OCI-LY3 (cell line): ENCODE measurements around the gene PDE4D.
"Not testable (repeated sequence)": the region's sequence is repeated elsewhere in the genome, so short reads cannot be mapped to it uniquely, and the experiment has no call there.

Experiments used
- H2AFZ ChIP-seq: fragments of 200-600, 300-600 bp; shearing (Covaris generic); 2 replicates; pipeline ENCODE4 v1.6.0; 2014; ENCODE audit warnings: antibody characterized with exemption, low read depth, low read length
- H3K27ac ChIP-seq: fragments of 200-600, 300-600 bp; sonication (generic); 2 replicates; pipeline ENCODE4 v1.5.1; 2014; ENCODE audit warnings: mild to moderate bottlenecking, low read length, moderate library complexity, mixed read lengths
- H3K27me3 ChIP-seq: fragments of 200-600, 300-600 bp; sonication (generic); 2 replicates; pipeline ENCODE4 v1.6.1; 2014; ENCODE audit warnings: low read depth, low read length, mixed read lengths
- H3K36me3 ChIP-seq: fragments of 200-600, 300-600 bp; sonication (generic); replicated peaks from 2 replicates; pipeline ENCODE3; 2014; ENCODE audit warnings: low read depth, low read length, mixed read lengths
- H3K4me1 ChIP-seq: fragments of 300-600, 200-600 bp; sonication (generic); 2 replicates; pipeline ENCODE4 v1.6.1; 2014; ENCODE audit warnings: low read length, mixed read lengths
- H3K4me2 ChIP-seq: fragments of 200-600, 300-600 bp; sonication (generic); 2 replicates; pipeline ENCODE4 v1.6.1; 2014; ENCODE audit warnings: low read length, mixed read lengths
- H3K4me3 ChIP-seq: fragments of 300-600, 200-600 bp; sonication (generic); 2 replicates; pipeline ENCODE4 v1.5.1; 2014; ENCODE audit warnings: antibody characterized with exemption, mild to moderate bottlenecking, low read length, moderate library complexity
- H3K79me2 ChIP-seq: fragments of 300-600, 200-600 bp; shearing (Covaris generic); 2 replicates; pipeline ENCODE4 v1.6.1; 2014; ENCODE audit warnings: mild to moderate bottlenecking, low read length, mixed read lengths
- H3K9ac ChIP-seq: fragments of 300-600, 200-600 bp; shearing (Covaris generic); 2 replicates; pipeline ENCODE4 v1.6.0; 2014; ENCODE audit warnings: mild to moderate bottlenecking, low read length, moderate library complexity
- H3K9me3 ChIP-seq: fragments of 200-600, 300-600 bp; shearing (Covaris generic); 2 replicates; pipeline ENCODE4 v1.6.1; 2014; ENCODE audit warnings: low read length, mixed read lengths; ENCODE audit not compliant: insufficient read depth
- H4K20me1 ChIP-seq: fragments of 200-600, 300-600 bp; sonication (generic); 2 replicates; pipeline ENCODE4 v1.6.1; 2016; ENCODE audit warnings: low read length, mixed read lengths; ENCODE audit not compliant: insufficient read depth
- EZH2phosphoT487 ChIP-seq: fragments of 200-600 bp; shearing (Covaris generic); IDR thresholded peaks from 2 replicates; pipeline ENCODE4 v1.6.1; 2018; ENCODE audit warnings: antibody characterized with exemption, mixed run types, low read depth
- TF ChIP-seq, protein P1 (sequence below): fragments of 200-600, 300-600 bp; sonication (generic); IDR thresholded peaks from 2 replicates; pipeline ENCODE4 v1.5.1; 2014; ENCODE audit warnings: antibody characterized with exemption, low read length, low read depth

The PDE4D gene

DNA sequence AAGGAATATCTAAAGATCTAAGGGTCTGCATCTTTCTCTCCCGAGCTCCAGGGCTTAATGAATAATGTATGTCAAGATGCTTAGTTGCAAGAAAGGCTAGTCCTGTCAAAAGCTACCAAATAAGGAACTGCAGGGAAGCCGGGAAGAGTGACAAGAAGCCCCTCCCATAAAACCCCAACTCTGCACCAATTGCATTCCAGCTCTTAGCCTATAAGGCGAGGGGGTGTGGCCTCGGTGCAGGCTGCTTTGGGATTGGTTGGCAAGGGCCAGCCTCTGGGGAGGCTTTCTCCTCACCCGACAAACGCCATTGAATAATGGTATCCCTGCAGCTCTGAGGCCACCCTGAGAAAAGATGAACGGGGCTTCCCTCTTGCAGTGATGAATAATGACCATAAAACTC is 893.7 kb downstream of the PDE4D start:
- H3K4me2 ChIP-seq: no peak overlapping the region
- no peak overlapping the region for H3K9ac ChIP-seq
- no peak overlapping the region for H3K4me3 ChIP-seq
- no peaks in the 10 kb centered on the region for H3K4me1 ChIP-seq
- H3K36me3 ChIP-seq: no peaks in the 10 kb centered on the region
- H3K27me3 ChIP-seq: no peaks in the 10 kb centered on the region
- H3K9me3 ChIP-seq: no peaks in the 10 kb centered on the region
- TF ChIP-seq, protein P1, sequence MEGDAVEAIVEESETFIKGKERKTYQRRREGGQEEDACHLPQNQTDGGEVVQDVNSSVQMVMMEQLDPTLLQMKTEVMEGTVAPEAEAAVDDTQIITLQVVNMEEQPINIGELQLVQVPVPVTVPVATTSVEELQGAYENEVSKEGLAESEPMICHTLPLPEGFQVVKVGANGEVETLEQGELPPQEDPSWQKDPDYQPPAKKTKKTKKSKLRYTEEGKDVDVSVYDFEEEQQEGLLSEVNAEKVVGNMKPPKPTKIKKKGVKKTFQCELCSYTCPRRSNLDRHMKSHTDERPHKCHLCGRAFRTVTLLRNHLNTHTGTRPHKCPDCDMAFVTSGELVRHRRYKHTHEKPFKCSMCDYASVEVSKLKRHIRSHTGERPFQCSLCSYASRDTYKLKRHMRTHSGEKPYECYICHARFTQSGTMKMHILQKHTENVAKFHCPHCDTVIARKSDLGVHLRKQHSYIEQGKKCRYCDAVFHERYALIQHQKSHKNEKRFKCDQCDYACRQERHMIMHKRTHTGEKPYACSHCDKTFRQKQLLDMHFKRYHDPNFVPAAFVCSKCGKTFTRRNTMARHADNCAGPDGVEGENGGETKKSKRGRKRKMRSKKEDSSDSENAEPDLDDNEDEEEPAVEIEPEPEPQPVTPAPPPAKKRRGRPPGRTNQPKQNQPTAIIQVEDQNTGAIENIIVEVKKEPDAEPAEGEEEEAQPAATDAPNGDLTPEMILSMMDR: no peak
- TF ChIP-seq EZH2phosphoT487: no peak
- no peaks in the 10 kb centered on the region for H4K20me1 ChIP-seq
- H2AFZ ChIP-seq: no peak overlapping the region
- H3K79me2 ChIP-seq: no peaks in the 10 kb centered on the region
- no peak overlapping the region for H3K27ac ChIP-seq

DNA sequence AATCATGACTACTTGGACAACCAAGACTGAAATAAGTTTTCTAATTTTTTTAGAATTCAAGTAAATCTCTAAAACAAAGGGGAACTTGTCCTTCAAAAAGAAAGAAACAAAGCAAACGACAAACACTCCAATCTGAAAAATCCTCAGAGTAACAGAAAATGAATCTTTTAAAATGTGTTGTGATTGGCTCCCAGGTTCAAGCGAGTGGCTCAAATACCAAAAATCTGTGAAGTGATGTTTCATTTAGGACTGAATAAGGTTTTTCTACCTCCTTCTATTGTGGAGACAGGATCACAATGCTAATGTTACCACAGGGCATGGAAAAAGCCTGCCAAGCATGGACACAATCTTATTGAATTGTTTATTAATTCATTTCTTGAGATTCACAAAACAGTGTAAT is 895.0 kb downstream of the PDE4D start:
- H2AFZ ChIP-seq: no peak overlapping the region
- no peaks in the 10 kb centered on the region for H3K79me2 ChIP-seq
- H3K4me3 ChIP-seq: no peak overlapping the region
- TF ChIP-seq EZH2phosphoT487: no peak
- TF ChIP-seq, protein P1: no peak
- no peaks in the 10 kb centered on the region for H3K9me3 ChIP-seq
- H3K27me3 ChIP-seq: no peaks in the 10 kb centered on the region
- H3K27ac ChIP-seq: no peak overlapping the region
- no peaks in the 10 kb centered on the region for H3K4me1 ChIP-seq
- H3K9ac ChIP-seq: no peak overlapping the region
- no peak overlapping the region for H3K4me2 ChIP-seq
- no peaks in the 10 kb centered on the region for H3K36me3 ChIP-seq
- no peaks in the 10 kb centered on the region for H4K20me1 ChIP-seq

DNA sequence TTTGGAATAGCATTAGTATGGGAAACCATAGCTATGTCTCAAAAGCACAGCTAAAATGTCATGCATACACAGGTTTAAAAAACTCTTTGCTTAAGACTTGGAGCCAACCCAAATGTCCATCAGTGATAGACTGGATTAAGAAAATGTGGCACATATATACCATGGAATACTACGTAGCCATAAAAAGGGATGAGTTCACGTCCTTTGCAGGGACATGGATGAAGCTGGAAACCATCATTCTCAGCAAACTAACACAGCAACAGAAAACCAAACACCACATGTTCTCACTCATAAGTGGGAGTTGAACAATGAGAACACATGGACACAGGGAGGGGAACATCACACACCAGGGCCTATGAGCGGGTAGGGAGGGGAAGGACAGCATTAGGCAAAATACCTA is 897.7 kb downstream of the PDE4D start:
- not testable (repeated sequence) for H3K4me3 ChIP-seq, H3K9me3 ChIP-seq, H3K36me3 ChIP-seq, H2AFZ ChIP-seq, H3K27ac ChIP-seq, H3K4me2 ChIP-seq, H3K79me2 ChIP-seq, H4K20me1 ChIP-seq, H3K9ac ChIP-seq, H3K4me1 ChIP-seq, H3K27me3 ChIP-seq

DNA sequence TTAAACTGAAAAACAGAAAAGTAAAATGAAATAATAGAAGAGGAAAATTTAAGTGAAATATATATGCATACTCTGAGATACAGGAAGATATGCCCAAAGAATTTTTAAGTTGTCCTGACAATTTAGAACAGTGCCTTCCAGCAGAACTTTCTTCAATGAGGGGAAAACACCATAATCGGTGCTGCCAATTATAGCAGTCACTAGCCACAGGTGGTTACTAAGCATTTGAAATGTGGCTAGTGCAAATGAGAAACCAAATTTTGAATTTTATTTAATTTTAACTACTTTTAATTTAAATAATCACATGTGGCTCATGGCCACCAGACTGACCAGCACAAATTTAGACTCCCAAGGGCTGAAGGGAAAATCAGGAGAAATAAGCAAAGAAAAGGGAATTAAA is 900.1 kb downstream of the PDE4D start:
- no peaks in the 10 kb centered on the region for H3K36me3 ChIP-seq
- no peaks in the 10 kb centered on the region for H3K79me2 ChIP-seq
- TF ChIP-seq, protein P1: no peak
- no peak for TF ChIP-seq EZH2phosphoT487
- H2AFZ ChIP-seq: no peak overlapping the region
- H3K4me3 ChIP-seq: no peak overlapping the region
- H3K4me2 ChIP-seq: no peak overlapping the region
- no peak overlapping the region for H3K27ac ChIP-seq
- no peaks in the 10 kb centered on the region for H3K27me3 ChIP-seq
- H4K20me1 ChIP-seq: no peaks in the 10 kb centered on the region
- no peaks in the 10 kb centered on the region for H3K9me3 ChIP-seq
- H3K9ac ChIP-seq: no peak overlapping the region
- H3K4me1 ChIP-seq: no peaks in the 10 kb centered on the region

DNA sequence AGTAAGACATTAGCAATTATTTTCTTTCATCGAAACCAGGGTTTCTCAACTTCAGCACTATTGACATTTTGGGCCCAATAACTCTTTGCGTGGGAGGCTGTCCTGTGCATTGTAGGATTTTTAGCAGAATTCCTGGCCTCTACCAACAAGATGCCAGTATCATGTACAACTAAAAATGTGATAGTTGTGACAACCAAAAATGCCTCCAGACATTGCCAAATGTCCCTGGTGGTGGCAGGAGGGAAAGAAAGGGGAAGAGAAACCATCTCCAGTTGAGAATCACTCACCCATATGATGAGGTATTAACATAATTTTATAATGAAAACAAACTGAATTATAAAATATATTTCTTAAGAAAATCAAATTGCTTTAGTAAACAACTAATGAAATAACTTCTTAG is 904.6 kb downstream of the PDE4D start:
- H3K79me2 ChIP-seq: no peaks in the 10 kb centered on the region
- no peak overlapping the region for H3K4me3 ChIP-seq
- no peaks in the 10 kb centered on the region for H4K20me1 ChIP-seq
- no peaks in the 10 kb centered on the region for H3K4me1 ChIP-seq
- no peak for TF ChIP-seq EZH2phosphoT487
- no peak overlapping the region for H2AFZ ChIP-seq
- no peaks in the 10 kb centered on the region for H3K9me3 ChIP-seq
- no peak overlapping the region for H3K4me2 ChIP-seq
- no peak overlapping the region for H3K27ac ChIP-seq
- no peaks in the 10 kb centered on the region for H3K36me3 ChIP-seq
- no peaks in the 10 kb centered on the region for H3K27me3 ChIP-seq
- H3K9ac ChIP-seq: no peak overlapping the region
